ENCODE data around the gene LDB3. TPM values are rescaled to one million over a fixed set of nuclear protein-coding genes. Genes with fewer than 3 reads are reported as not detected.
A peak's percentile ranks its signal among the peaks of the same experiment; 100 is the strongest.

Gene LDB3
- total and polyA plus RNA-seq, 9 of the 15 experiments (the other 6 are each of a cell fraction or from before 2014, with no cell fraction given), result 0.03 TPM; not detected in 8

DNA sequence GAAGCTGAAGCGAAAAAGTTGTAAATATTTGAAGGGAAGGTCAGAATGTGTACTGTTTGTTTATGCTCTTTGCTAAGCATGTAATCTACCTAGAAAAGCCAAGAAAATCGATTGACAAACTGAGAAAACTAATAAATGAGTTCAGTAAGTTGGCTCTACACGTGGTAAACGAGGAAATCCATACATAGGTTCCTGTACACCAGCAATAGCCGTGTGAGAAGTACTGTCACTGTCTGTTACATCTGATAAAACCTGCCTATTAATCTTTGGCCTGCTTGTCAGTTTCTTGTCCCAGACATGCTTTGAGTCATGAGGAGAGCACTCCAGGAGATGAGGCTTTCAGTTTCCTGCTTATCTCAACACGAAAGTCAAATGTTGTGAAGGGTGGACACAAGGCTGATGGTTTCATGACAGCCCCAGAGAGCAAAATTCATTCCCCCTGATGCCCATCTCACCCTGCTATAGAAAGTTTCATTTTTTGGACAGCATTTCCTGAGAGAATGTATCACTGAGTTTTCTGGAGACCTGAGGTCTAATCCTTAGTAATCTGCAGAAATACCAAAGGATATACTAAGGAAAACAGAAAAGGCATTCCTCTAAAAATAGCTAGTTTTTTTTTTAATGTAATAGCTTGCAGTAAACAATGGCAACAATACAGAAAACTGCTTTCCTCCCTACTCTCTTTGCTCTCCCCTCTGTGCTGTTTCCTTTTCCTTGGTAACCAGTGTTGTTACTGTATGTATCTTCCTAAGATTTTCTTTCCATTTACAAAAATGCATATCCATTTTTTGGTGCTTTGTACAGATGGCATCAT is 107.0 kb downstream of the LDB3 start (continued):
- TF ChIP-seq STAT5A (IDR thresholded peaks at IDR 0.05; ENCODE audit: borderline replicate concordance, low read length), result peak; percentile 64; the same call in 1 of the 2 replicates
- TF ChIP-seq EP300 (IDR thresholded peaks at IDR 0.05; ENCODE audit: low read length), result peak; percentile 83
- TF ChIP-seq CXXC5 (CRISPR knock-in tag; IDR thresholded peaks at IDR 0.05), result 0 out of 2 replicates have a peak, but pooled peaks have one; percentile 44
- peak; percentile 81 to 82 for TF ChIP-seq FOXK2 (conservative IDR thresholded peaks at IDR 0.05 in 1 of 2, IDR thresholded peaks at IDR 0.05 in 1 of 2; ENCODE audit: low read depth in 2 of 2)
- peak; percentile 85 for TF ChIP-seq SMARCA4 (IDR thresholded peaks at IDR 0.05)
- peak; percentile 54; the same call in 1 of the 2 replicates for TF ChIP-seq MTA1 (IDR thresholded peaks at IDR 0.05; ENCODE audit: borderline replicate concordance)
- TF ChIP-seq KDM1A (IDR thresholded peaks at IDR 0.05), result peak in 1 of 2 experiments; percentile 69; a peak in 2 of 4 replicates
- peak; percentile 100 for TF ChIP-seq MEIS2 (IDR thresholded peaks at IDR 0.05; ENCODE audit: partially characterized antibody)
- TF ChIP-seq KLF16 (IDR thresholded peaks at IDR 0.05), result peak; percentile 68
- TF ChIP-seq RCOR1 (IDR thresholded peaks at IDR 0.05; ENCODE audit: borderline replicate concordance in 1 of 2, low read depth in 2 of 2, low read length in 2 of 2), result peak in 1 of 2 experiments; percentile 88; a peak in 2 of 4 replicates
- TF ChIP-seq CREM (IDR thresholded peaks at IDR 0.05; ENCODE audit: low read depth), result peak; percentile 69
- TF ChIP-seq CBFA2T2 (conservative IDR thresholded peaks at IDR 0.05), result peak; percentile 71
- TF ChIP-seq FUS (optimal IDR thresholded peaks at IDR 0.05; ENCODE audit: low read depth, low read length), result no peak
- 0 out of 4 replicates have a peak, but pooled peaks of 1 of the 2 experiments have one; percentile 34 for TF ChIP-seq TEAD1 (CRISPR knock-in tag; IDR thresholded peaks at IDR 0.05)
- peak; percentile 62 for TF ChIP-seq POLR2AphosphoS5 (IDR thresholded peaks at IDR 0.05; ENCODE audit: control insufficient read depth, insufficient read depth, low read depth, low read length)
- TF ChIP-seq CHD7 (IDR thresholded peaks at IDR 0.05; ENCODE audit: low read depth, low read length), result no peak
- TF ChIP-seq MYC (IDR thresholded peaks at IDR 0.05; ENCODE audit: low read depth, low read length), result peak; percentile 73
- no peak for TF ChIP-seq MYC (CRISPR knock-in tag; IDR thresholded peaks at IDR 0.05; ENCODE audit: borderline replicate concordance, low read depth)
